HEK293T (cell line): Measurements from ENCODE around the gene NKX1-1.

Source experiments
- CTCF ChIA-PET: fragments of 350-600 bp; formaldehyde crosslinking; extraction: SDS; loops from one replicate; lab custom pipeline; 2021; ENCODE audit warnings: antibody characterized with exemption, inconsistent platforms; lab: Yijun Ruan, JAX
- POLR2A ChIA-PET: fragments of 350-600 bp; formaldehyde crosslinking; extraction: SDS; loops from one replicate; lab custom pipeline; 2020; ENCODE audit warnings: antibody characterized with exemption, inconsistent platforms; lab: Yijun Ruan, JAX
- DNase-seq: peaks from one replicate; pipeline ENCODE4 v3.0.0; 2012; ENCODE audit warnings: mixed read lengths; ENCODE audit errors: extremely low spot score
- ARNT ChIP-seq: fragments of 450-650 bp; IDR thresholded peaks from 2 replicates; pipeline ENCODE4 v1.6.1; 2017; ENCODE audit warnings: mild to moderate bottlenecking
- BHLHE40 ChIP-seq: fragments of 450-650 bp; IDR thresholded peaks from 2 replicates; pipeline ENCODE4 v1.6.1; 2016; ENCODE audit warnings: mild to moderate bottlenecking, moderate library complexity, borderline replicate concordance
- CTBP1 ChIP-seq: fragments of 450-650 bp; IDR thresholded peaks from 2 replicates; pipeline ENCODE4 v1.6.1; 2016; ENCODE audit warnings: borderline replicate concordance
- ELF4 ChIP-seq: fragments of 450-650 bp; IDR thresholded peaks from 2 replicates; pipeline ENCODE4 v1.6.1; 2017; ENCODE audit warnings: antibody characterized with exemption
- FOXA1 ChIP-seq: fragments of 450-650 bp; IDR thresholded peaks from 2 replicates; pipeline ENCODE4 v1.6.1; 2016; ENCODE audit warnings: mild to moderate bottlenecking
- FOXK2 ChIP-seq: fragments of 450-650 bp; IDR thresholded peaks from 2 replicates; pipeline ENCODE4 v1.6.1; 2016; ENCODE audit warnings: mild to moderate bottlenecking
- FOXM1 ChIP-seq: fragments of 450-650 bp; IDR thresholded peaks from 2 replicates; pipeline ENCODE4 v1.6.1; 2017; ENCODE audit warnings: mild to moderate bottlenecking, borderline replicate concordance
- HDGF ChIP-seq: fragments of 450-650 bp; IDR thresholded peaks from 2 replicates; pipeline ENCODE4 v1.6.1; 2017; ENCODE audit warnings: antibody characterized with exemption, borderline replicate concordance
- L3MBTL2 ChIP-seq: fragments of 450-650 bp; conservative IDR thresholded peaks from 2 replicates; pipeline ENCODE4 v1.6.1; 2016; ENCODE audit warnings: mild to moderate bottlenecking
- LEF1 ChIP-seq: fragments of 450-650 bp; IDR thresholded peaks from 2 replicates; pipeline ENCODE4 v1.6.1; 2017; ENCODE audit warnings: mild to moderate bottlenecking, borderline replicate concordance
- NFRKB ChIP-seq: fragments of 450-650 bp; IDR thresholded peaks from 2 replicates; pipeline ENCODE4 v1.6.1; 2016; ENCODE audit warnings: mild to moderate bottlenecking, moderate library complexity
- PKNOX1 ChIP-seq: fragments of 450-650 bp; IDR thresholded peaks from 2 replicates; pipeline ENCODE4 v1.6.1; 2016
- SP1 ChIP-seq: fragments of 450-650 bp; IDR thresholded peaks from 2 replicates; pipeline ENCODE4 v1.6.1; 2017
- SUZ12 ChIP-seq: fragments of 450-650 bp; IDR thresholded peaks from 2 replicates; pipeline ENCODE4 v1.6.1; 2016; ENCODE audit warnings: mild to moderate bottlenecking
- TARDBP ChIP-seq: fragments of 450-650 bp; IDR thresholded peaks from 2 replicates; pipeline ENCODE4 v1.6.1; 2016
- ZNF384 ChIP-seq: fragments of 450-650 bp; IDR thresholded peaks from 2 replicates; pipeline ENCODE4 v1.6.1; 2016

Gene NKX1-1

GRCh38 chr4:1408418-1408817 lies 2.2 kb upstream of the NKX1-1 start:
- DNase-seq: no peak
- no peak for TF ChIP-seq ELF4
- ChIA-PET POLR2A (no interaction called here), CTCF (no interaction called here)

GRCh38 chr4:1407657-1408333 lies 1.6 kb upstream of the NKX1-1 start:
- POLR2A ChIA-PET: no interaction called here
- DNase-seq: no peak
- CTCF ChIA-PET: no interaction called here
- no peak for TF ChIP-seq LEF1
- TF ChIP-seq NFRKB: no peak
- no peak for TF ChIP-seq FOXA1
- TF ChIP-seq PKNOX1: no peak
- no peak for TF ChIP-seq CTBP1
- no peak for TF ChIP-seq ELF4
- no peak for TF ChIP-seq SP1
- no peak for TF ChIP-seq ZNF384
- no peak for TF ChIP-seq L3MBTL2
- TF ChIP-seq BHLHE40: no peak
- no peak for TF ChIP-seq FOXM1

GRCh38 chr4:1406981-1407656 lies 877 bp upstream of the NKX1-1 start:
- CTCF ChIA-PET: no interaction called here
- DNase-seq: no peak
- POLR2A ChIA-PET: no interaction called here
- TF ChIP-seq PKNOX1: no peak
- no peak for TF ChIP-seq FOXA1
- no peak for TF ChIP-seq CTBP1
- no peak for TF ChIP-seq BHLHE40
- TF ChIP-seq FOXK2: no peak
- no peak for TF ChIP-seq SP1
- no peak for TF ChIP-seq ZNF384
- TF ChIP-seq SUZ12: no peak
- no peak for TF ChIP-seq L3MBTL2
- no peak for TF ChIP-seq FOXM1
- no peak for TF ChIP-seq HDGF

GRCh38 chr4:1405636-1406393 lies 427 bp downstream of the NKX1-1 start:
- ChIA-PET CTCF (no interaction called here), POLR2A (no interaction called here)
- no peak for DNase-seq
- TF ChIP-seq FOXA1 (no peak), TARDBP (no peak), NFRKB (no peak), FOXK2 (no peak), HDGF (no peak), SUZ12 (no peak), PKNOX1 (no peak), FOXM1 (no peak), SP1 (no peak), ARNT (no peak), L3MBTL2 (no peak), ELF4 (no peak), ZNF384 (no peak), CTBP1 (no peak)

GRCh38 chr4:1405254-1405635 lies 997 bp downstream of the NKX1-1 start:
- TF ChIP-seq ARNT (no peak), CTBP1 (no peak), PKNOX1 (no peak), L3MBTL2 (no peak), NFRKB (no peak), FOXA1 (no peak), FOXM1 (no peak)
- CTCF ChIA-PET: no interaction called here
- POLR2A ChIA-PET: no interaction called here
- DNase-seq: no peak
